MM.1S (cell line): ENCODE data around the gene KLHL9.
A peak's percentile ranks its signal among the peaks of the same experiment; 100 is the strongest.
"Not testable (repeated sequence)": the region's sequence is repeated elsewhere in the genome, so short reads cannot be mapped to it uniquely, and the experiment has no call there.

Source experiments
- DNase-seq: peaks from one replicate; pipeline ENCODE4 v3.0.0-alpha.2; 2015
- H2AFZ ChIP-seq: fragments of 300-600 bp; sonication (generic); 2 replicates; pipeline ENCODE4 v1.6.0; 2016; ENCODE audit warnings: antibody characterized with exemption, low read length
- H3F3A ChIP-seq: fragments of 300-600 bp; sonication (generic); 2 replicates; pipeline ENCODE4 v1.6.1; 2016; ENCODE audit warnings: mild to moderate bottlenecking, antibody characterized with exemption, low read length, moderate library complexity, mixed read lengths; ENCODE audit not compliant: insufficient read depth
- H3K27ac ChIP-seq: fragments of 300-600 bp; sonication (generic); 2 replicates; pipeline ENCODE4 v1.5.1; 2016; ENCODE audit warnings: mild to moderate bottlenecking, low read length
- H3K27me3 ChIP-seq: fragments of 300-600 bp; sonication (generic); replicated peaks from 2 replicates; pipeline ENCODE4 v1.6.0; 2016; ENCODE audit warnings: low read length; ENCODE audit not compliant: insufficient read depth
- H3K36me3 ChIP-seq: fragments of 300-600 bp; sonication (generic); replicated peaks from 2 replicates; pipeline ENCODE4 v1.6.1; 2016; ENCODE audit warnings: mild to moderate bottlenecking, low read length, mixed read lengths; ENCODE audit not compliant: insufficient read depth
- H3K4me1 ChIP-seq: fragments of 300-600 bp; sonication (generic); 2 replicates; pipeline ENCODE4 v1.6.1; 2016; ENCODE audit warnings: low read length, mixed read lengths
- H3K4me2 ChIP-seq: fragments of 300-600 bp; sonication (generic); 2 replicates; pipeline ENCODE4 v1.6.0; 2016; ENCODE audit warnings: low read depth, low read length
- H3K4me3 ChIP-seq: fragments of 300-600 bp; sonication (generic); 2 replicates; pipeline ENCODE4 v1.5.1; 2016; ENCODE audit warnings: low read length, mixed read lengths
- H3K79me2 ChIP-seq: fragments of 300-600 bp; sonication (generic); 2 replicates; pipeline ENCODE4 v1.6.1; 2016; ENCODE audit warnings: mixed run types, low read length, mixed read lengths
- H3K9ac ChIP-seq: fragments of 300-600 bp; sonication (generic); 2 replicates; pipeline ENCODE4 v1.6.1; 2016; ENCODE audit warnings: low read length, mixed read lengths
- H3K9me2 ChIP-seq: fragments of 300-600 bp; sonication (generic); replicated peaks from 2 replicates; pipeline ENCODE4 v1.6.1; 2016; ENCODE audit warnings: mild to moderate bottlenecking, low read length, mixed read lengths; ENCODE audit not compliant: insufficient read depth
- H3K9me3 ChIP-seq: fragments of 300-600 bp; sonication (generic); replicated peaks from 2 replicates; pipeline ENCODE4 v1.6.1; 2016; ENCODE audit warnings: mild to moderate bottlenecking, low read length, mixed read lengths; ENCODE audit not compliant: insufficient read depth
- H4K20me1 ChIP-seq: fragments of 300-600 bp; sonication (generic); 2 replicates; pipeline ENCODE4 v1.6.1; 2016; ENCODE audit warnings: mild to moderate bottlenecking, low read length, moderate library complexity, mixed read lengths; ENCODE audit not compliant: insufficient read depth
- CTCF ChIP-seq: fragments of 300-600 bp; sonication (generic); IDR thresholded peaks from 2 replicates; pipeline ENCODE4 v1.5.1; 2016; ENCODE audit warnings: antibody characterized with exemption, low read length, mixed read lengths
- EZH2 ChIP-seq: fragments of 300-600 bp; sonication (generic); optimal IDR thresholded peaks from 2 replicates; pipeline ENCODE3; 2017; ENCODE audit warnings: low read depth, mild to moderate bottlenecking, antibody characterized with exemption, low read length, mixed read lengths
- EZH2phosphoT487 ChIP-seq: fragments of 300-600 bp; sonication (generic); IDR thresholded peaks from 2 replicates; pipeline ENCODE4 v1.6.1; 2018; ENCODE audit warnings: antibody characterized with exemption, low read length

Gene KLHL9

GRCh38 chr9:21334701-21335632 is at the start of gene KLHL9:
TSS of gene KLHL9 (minus strand) at chr9:21335404. CDS start at chr9:21334859, 545 bp downstream.
- Histone ChIP-seq H3K4me2 (peak within 1 kb of the TSS; percentile 77), H3K27ac (peak within 1 kb of the TSS; percentile 72; the same call in 1 of the 2 replicates), H2AFZ (peak within 1 kb of the TSS; percentile 65), H4K20me1 (no peaks in the 10 kb centered on the region), H3K79me2 (peaks cover 43% of the 10 kb centered on the region), H3K9me2 (no peaks in the 10 kb centered on the region), H3F3A (no peaks in the 10 kb centered on the region), H3K27me3 (no peaks in the 10 kb centered on the region; the same call in 1 of the 2 replicates), H3K36me3 (no peaks in the 10 kb centered on the region; the same call in 1 of the 2 replicates), H3K9me3 (no peaks in the 10 kb centered on the region), H3K4me3 (peak within 1 kb of the TSS; percentile 87), H3K9ac (peak within 1 kb of the TSS; percentile 82), H3K4me1 (no peaks in the 10 kb centered on the region; the same call in 1 of the 2 replicates)
- TF ChIP-seq EZH2 = no peak
- TF ChIP-seq CTCF = no peak
- TF ChIP-seq EZH2phosphoT487 = no peak
- DNase-seq = peak; percentile 79

GRCh38 chr9:21383627-21384026 is 48.4 kb upstream of the KLHL9 start:
- H3K4me3 ChIP-seq = no peak overlapping the region
- H3K9me2 ChIP-seq = no peaks in the 10 kb centered on the region
- TF ChIP-seq CTCF (no peak), EZH2phosphoT487 (no peak), EZH2 (no peak)
- H3K4me2 ChIP-seq = no peak overlapping the region
- H2AFZ ChIP-seq = no peak overlapping the region
- H4K20me1 ChIP-seq = no peaks in the 10 kb centered on the region
- no peak for DNase-seq
- H3K4me1 ChIP-seq = no peaks in the 10 kb centered on the region
- H3K9me3 ChIP-seq = no peaks in the 10 kb centered on the region
- H3K27ac ChIP-seq = no peak overlapping the region
- H3K27me3 ChIP-seq = no peaks in the 10 kb centered on the region
- H3K79me2 ChIP-seq = no peaks in the 10 kb centered on the region
- peaks cover 7% of the 10 kb centered on the region; the same call in 1 of the 2 replicates for H3F3A ChIP-seq
- no peaks in the 10 kb centered on the region for H3K36me3 ChIP-seq
- no peak overlapping the region for H3K9ac ChIP-seq

DNA sequence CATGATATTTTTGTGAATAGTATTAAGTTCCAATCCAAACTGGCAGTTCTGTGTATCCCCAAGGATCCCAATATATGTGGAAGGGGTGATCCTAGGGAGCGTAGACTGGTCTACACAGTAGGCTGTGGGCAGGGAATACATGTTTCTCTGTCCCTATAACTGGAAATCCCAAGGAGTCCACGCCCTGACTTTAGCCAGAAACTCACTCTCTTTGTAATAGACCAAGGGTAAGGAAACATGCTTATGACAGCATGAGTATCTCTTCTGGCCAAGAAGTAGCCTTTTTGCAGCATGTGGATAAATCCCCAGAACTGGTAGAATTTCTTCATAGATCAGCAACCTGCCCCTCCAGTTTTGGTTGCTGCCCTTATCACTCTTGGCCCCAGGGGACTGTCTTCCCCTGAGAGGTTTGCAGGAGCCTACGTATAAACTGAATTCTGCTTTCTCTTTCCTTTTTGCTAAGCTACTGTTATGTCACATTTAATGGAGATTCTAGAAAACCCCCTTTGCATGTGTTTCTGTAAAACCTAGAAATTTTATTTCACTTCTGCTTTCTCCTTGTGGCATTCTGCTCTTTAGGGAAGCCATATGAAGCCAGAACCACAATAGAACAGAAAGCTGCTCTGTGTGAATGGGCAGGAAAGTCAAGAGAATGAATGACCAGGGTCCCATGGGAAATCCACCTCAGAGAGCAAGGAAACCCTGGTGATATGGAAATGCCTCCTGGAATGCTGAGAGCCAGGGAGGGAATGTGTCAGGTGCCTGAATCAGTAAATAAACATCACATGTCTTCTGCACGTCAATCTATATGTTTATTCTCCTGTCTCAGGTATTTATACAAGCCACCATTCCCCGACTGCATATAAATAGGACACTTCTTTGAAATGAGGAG is 46.5 kb upstream of the KLHL9 start:
- Histone ChIP-seq H3K36me3 (no peaks in the 10 kb centered on the region), H3K27me3 (no peaks in the 10 kb centered on the region), H3K9ac (no peak overlapping the region; the same call in 1 of the 2 replicates), H3F3A (peaks cover 7% of the 10 kb centered on the region; the same call in 1 of the 2 replicates), H3K4me2 (peak overlapping the region; percentile 55), H3K79me2 (no peaks in the 10 kb centered on the region), H3K4me3 (peak overlapping the region; percentile 37; the same call in 1 of the 2 replicates), H4K20me1 (no peaks in the 10 kb centered on the region), H3K9me2 (no peaks in the 10 kb centered on the region), H3K4me1 (no peaks in the 10 kb centered on the region), H2AFZ (0 out of 2 replicates have a peak overlapping the region, but pooled peaks have one; percentile 19), H3K27ac (no peak overlapping the region), H3K9me3 (no peaks in the 10 kb centered on the region)
- peak; percentile 28 for DNase-seq
- TF ChIP-seq EZH2 (no peak), CTCF (no peak), EZH2phosphoT487 (no peak)

- H3K4me2 ChIP-seq, H3K9me3 ChIP-seq, H3K27me3 ChIP-seq, DNase-seq, H3K9ac ChIP-seq, H2AFZ ChIP-seq, H3K4me3 ChIP-seq, H3K9me2 ChIP-seq, H3K4me1 ChIP-seq, H3F3A ChIP-seq, H3K79me2 ChIP-seq, H3K36me3 ChIP-seq, H3K27ac ChIP-seq, H4K20me1 ChIP-seq: not testable (repeated sequence)
Observed at GRCh38 chr9:21371467-21371866, 36.3 kb upstream of the KLHL9 start.
